PC-3 (cell line): ENCODE results near the gene ADRB2. TPM values are rescaled to one million over a fixed set of nuclear protein-coding genes. Genes with fewer than 3 reads are reported as not detected.

Experiments used
- ATAC-seq: fragments of 200-7000 bp; cut with Tn5 transposase; 2 replicates; pipeline ENCODE4 v1.9.1; 2020; ENCODE audit warnings: mild to moderate bottlenecking, moderate library complexity
- BruUV-seq: library from RNA; stranded (reverse); fragments of 400-500 nt; replicated peaks from 2 replicates; lab custom pipeline; 2021; lab: Mats Ljungman, UMichigan
- CTCF ChIA-PET: fragments of 300-600 bp; sonication (Branson Sonifier 250); formaldehyde crosslinking; loops from one replicate; lab custom pipeline; 2022; ENCODE audit warnings: antibody characterized with exemption; lab: Charles Lee
- POLR2A ChIA-PET: fragments of 300-600 bp; sonication (Branson Sonifier 250); formaldehyde crosslinking; loops from one replicate; lab custom pipeline; 2022; ENCODE audit warnings: antibody characterized with exemption; ENCODE audit not compliant: unreplicated experiment; lab: Charles Lee
- DNase-seq: peaks from one replicate; pipeline ENCODE4 v3.0.0-alpha.2; 2015
- H2AFZ ChIP-seq: fragments of 300-600 bp; sonication (generic); 2 replicates; pipeline ENCODE4 v1.6.0; 2016; ENCODE audit warnings: antibody characterized with exemption, low read length
- H3F3A ChIP-seq: fragments of 300-600 bp; sonication (generic); one replicate; pipeline ENCODE4 v1.6.0; 2017; ENCODE audit warnings: antibody characterized with exemption, low read length, control low read depth, mild to moderate bottlenecking; ENCODE audit not compliant: unreplicated experiment
- H3K27ac ChIP-seq: fragments of 300-600 bp; sonication (generic); 2 replicates; pipeline ENCODE4 v1.5.1; 2016; ENCODE audit warnings: mild to moderate bottlenecking, low read length
- H3K27me3 ChIP-seq: fragments of 300-600 bp; sonication (generic); 2 replicates; pipeline ENCODE4 v1.6.1; 2016; ENCODE audit warnings: low read length, mixed read lengths
- H3K36me3 ChIP-seq: fragments of 300-600 bp; sonication (generic); 2 replicates; pipeline ENCODE4 v1.6.1; 2016; ENCODE audit warnings: low read depth, mixed run types, low read length, mixed read lengths
- H3K4me1 ChIP-seq: fragments of 300-600 bp; sonication (generic); 2 replicates; pipeline ENCODE4 v1.5.1; 2016; ENCODE audit warnings: low read length; ENCODE audit not compliant: insufficient read depth
- H3K4me2 ChIP-seq: fragments of 300-600 bp; sonication (generic); 2 replicates; pipeline ENCODE4 v1.6.0; 2016; ENCODE audit warnings: low read length
- H3K4me3 ChIP-seq: fragments of 300-600 bp; sonication (generic); 2 replicates; pipeline ENCODE4 v1.5.1; 2016; ENCODE audit warnings: mild to moderate bottlenecking, low read length, mixed read lengths
- H3K79me2 ChIP-seq: fragments of 300-600 bp; sonication (generic); 2 replicates; pipeline ENCODE4 v1.6.1; 2017; ENCODE audit warnings: low read length, mixed read lengths
- H3K9ac ChIP-seq: fragments of 300-600 bp; sonication (generic); 2 replicates; pipeline ENCODE4 v1.6.0; 2016; ENCODE audit warnings: mild to moderate bottlenecking, low read length
- H3K9me2 ChIP-seq: fragments of 300-600 bp; sonication (generic); replicated peaks from 2 replicates; pipeline ENCODE4 v1.6.1; 2016; ENCODE audit warnings: mixed run types, low read length, mixed read lengths
- H3K9me3 ChIP-seq: fragments of 300-600 bp; sonication (generic); 2 replicates; pipeline ENCODE4 v1.6.1; 2016; ENCODE audit warnings: low read length, mixed read lengths
- H4K20me1 ChIP-seq: fragments of 300-600 bp; sonication (generic); 2 replicates; pipeline ENCODE4 v1.6.1; 2016; ENCODE audit warnings: low read length, mixed read lengths
- CTCF ChIP-seq: fragments of 300-600 bp; sonication (generic); conservative IDR thresholded peaks from 2 replicates; pipeline ENCODE4 v1.5.1; 2017; ENCODE audit warnings: antibody characterized with exemption, low read depth, mild to moderate bottlenecking, low read length
- EZH2 ChIP-seq: fragments of 300-600 bp; sonication (generic); IDR thresholded peaks from one replicate; pipeline ENCODE4 v1.6.1; 2017; ENCODE audit warnings: antibody characterized with exemption, mild to moderate bottlenecking, low read length; ENCODE audit not compliant: unreplicated experiment
- EZH2phosphoT487 ChIP-seq: fragments of 300-600 bp; sonication (generic); IDR thresholded peaks from 2 replicates; pipeline ENCODE4 v1.6.1; 2018; ENCODE audit warnings: mild to moderate bottlenecking, antibody characterized with exemption, low read length, borderline replicate concordance
- intact Hi-C: fragments of 100-400 bp; cut with micrococcal nuclease; formaldehyde crosslinking; loops from 2 replicates; pipeline ENCODE4 v1.9.0; 2023
- total RNA-seq: library from RNA; depleted of rRNA; stranded (reverse); fragments of >200 nt; gene quantifications from 2 replicates; pipeline ENCODE4 v1.2.3, GENCODE V29; 2014

Gene ADRB2
- total RNA-seq, 1 experiment from 2014 or later: 41.1 TPM

GRCh38 chr5:148836272-148837250, 10.2 kb downstream of the ADRB2 start:
- ChIA-PET CTCF (interaction anchor here (0.5 kb wide), 1 partner anchor 284 kb away, joined by 5 read pairs; no protein-coding TSS in a partner anchor), POLR2A (no interaction called here)
- no peak overlapping the region for H3K27ac ChIP-seq
- intact Hi-C loops: no loop called here
- ATAC-seq (peak; percentile 76), DNase-seq (peak; percentile 52)
- TF ChIP-seq EZH2phosphoT487 (no peak), EZH2 (no peak), CTCF (no peak)
- peaks cover 68% of the 10 kb centered on the region for H3K79me2 ChIP-seq
- BruUV-seq: no TSS peak
- H3K4me1 ChIP-seq: peaks cover 48% of the 10 kb centered on the region
- H3K4me2 ChIP-seq: peak overlapping the region; percentile 5; the same call in 1 of the 2 replicates
- H3K9me3 ChIP-seq: no peaks in the 10 kb centered on the region
- H3K9me2 ChIP-seq: no peaks in the 10 kb centered on the region
- H4K20me1 ChIP-seq: peaks cover 21% of the 10 kb centered on the region
- H3K4me3 ChIP-seq: no peak overlapping the region
- no peak overlapping the region for H2AFZ ChIP-seq
- H3K9ac ChIP-seq: no peak overlapping the region
- no peaks in the 10 kb centered on the region for H3K27me3 ChIP-seq
- no peaks in the 10 kb centered on the region for H3F3A ChIP-seq
- H3K36me3 ChIP-seq: 0 out of 2 replicates have a peak, but pooled peaks cover 3% of the 10 kb centered on the region

GRCh38 chr5:148837383-148837782, 11.0 kb downstream of the ADRB2 start:
- H4K20me1 ChIP-seq: peaks cover 13% of the 10 kb centered on the region
- BruUV-seq: no TSS peak
- H3K9me3 ChIP-seq: no peaks in the 10 kb centered on the region
- TF ChIP-seq CTCF (no peak), EZH2 (no peak), EZH2phosphoT487 (no peak)
- peaks cover 48% of the 10 kb centered on the region for H3K4me1 ChIP-seq
- ChIA-PET POLR2A (no interaction called here), CTCF (interaction anchor here (0.5 kb wide), 1 partner anchor 283 kb away, joined by 5 read pairs; no protein-coding TSS in a partner anchor)
- H3K36me3 ChIP-seq: 0 out of 2 replicates have a peak, but pooled peaks cover 3% of the 10 kb centered on the region
- DNase-seq (no peak), ATAC-seq (no peak)
- H2AFZ ChIP-seq: no peak overlapping the region
- H3F3A ChIP-seq: no peaks in the 10 kb centered on the region
- no peak overlapping the region for H3K27ac ChIP-seq
- intact Hi-C loops: no loop called here
- H3K79me2 ChIP-seq: peaks cover 64% of the 10 kb centered on the region
- no peak overlapping the region for H3K9ac ChIP-seq
- H3K9me2 ChIP-seq: no peaks in the 10 kb centered on the region
- no peak overlapping the region for H3K4me3 ChIP-seq
- H3K27me3 ChIP-seq: no peaks in the 10 kb centered on the region
- H3K4me2 ChIP-seq: no peak overlapping the region
